Hepatocyte (in vitro differentiated cells): Measurements from ENCODE around the gene HLA-DOB. TPM values are rescaled to one million over a fixed set of nuclear protein-coding genes. Genes with fewer than 3 reads are reported as not detected.

Experiments
- DNase-seq: peaks from one replicate; pipeline ENCODE4 v3.0.0-alpha.2; 2016; ENCODE audit warnings: low spot score
- H2AFZ ChIP-seq: fragments of 200-600 bp; sonication (generic); 2 replicates; pipeline ENCODE4 v1.6.0; 2016; ENCODE audit warnings: antibody characterized with exemption, mild to moderate bottlenecking
- H3K27ac ChIP-seq: fragments of 200-600 bp; sonication (generic); 2 replicates; pipeline ENCODE4 v1.5.1; 2016; ENCODE audit warnings: mild to moderate bottlenecking
- H3K27me3 ChIP-seq: fragments of 200-600 bp; sonication (generic); 2 replicates; pipeline ENCODE4 v1.6.1; 2016
- H3K36me3 ChIP-seq: fragments of 200-600 bp; sonication (generic); replicated peaks from 2 replicates; pipeline ENCODE4 v1.5.1; 2016; ENCODE audit warnings: low read depth; ENCODE audit not compliant: insufficient read depth
- H3K4me1 ChIP-seq: fragments of 200-600 bp; sonication (generic); 2 replicates; pipeline ENCODE4 v1.5.1; 2016; ENCODE audit warnings: mild to moderate bottlenecking, moderate library complexity; ENCODE audit not compliant: insufficient read depth
- H3K4me2 ChIP-seq: fragments of 200-600 bp; sonication (generic); 2 replicates; pipeline ENCODE4 v1.6.0; 2016
- H3K4me3 ChIP-seq: fragments of 200-600 bp; sonication (generic); 2 replicates; pipeline ENCODE4 v1.5.1; 2016; ENCODE audit warnings: mild to moderate bottlenecking
- H3K79me2 ChIP-seq: fragments of 200-600 bp; sonication (generic); 2 replicates; pipeline ENCODE4 v1.6.0; 2017; ENCODE audit warnings: mild to moderate bottlenecking
- H3K9me2 ChIP-seq: fragments of 200-600 bp; sonication (generic); replicated peaks from 2 replicates; pipeline ENCODE4 v1.6.0; 2017; ENCODE audit warnings: mild to moderate bottlenecking; ENCODE audit not compliant: insufficient read depth
- H3K9me3 ChIP-seq: fragments of 200-600 bp; sonication (generic); 2 replicates; pipeline ENCODE4 v1.5.1; 2016; ENCODE audit warnings: low read depth, mild to moderate bottlenecking
- H4K20me1 ChIP-seq: fragments of 200-600 bp; sonication (generic); 2 replicates; pipeline ENCODE4 v1.6.0; 2016; ENCODE audit warnings: mild to moderate bottlenecking; ENCODE audit not compliant: insufficient read depth, poor library complexity, severe bottlenecking
- CTCF ChIP-seq: fragments of 200-600 bp; sonication (generic); IDR thresholded peaks from 2 replicates; pipeline ENCODE4 v1.5.1; 2016; ENCODE audit warnings: antibody characterized with exemption, mild to moderate bottlenecking; ENCODE audit not compliant: poor library complexity
- EZH2 ChIP-seq: fragments of 200-600 bp; sonication (generic); IDR thresholded peaks from 2 replicates; pipeline ENCODE4 v1.6.1; 2016; ENCODE audit warnings: antibody characterized with exemption, mild to moderate bottlenecking, borderline replicate concordance
- EZH2phosphoT487 ChIP-seq: fragments of 200-600 bp; sonication (generic); IDR thresholded peaks from one replicate; pipeline ENCODE4 v1.6.1; 2018; ENCODE audit warnings: antibody characterized with exemption, mild to moderate bottlenecking, low read depth, moderate library complexity; ENCODE audit not compliant: unreplicated experiment, severe bottlenecking
- WGBS: methylation state at CpG from one replicate; pipeline ENCODE4 v1.1.6; 2016; ENCODE audit warnings: low lambda C conversion rate; ENCODE audit errors: missing lambda C conversion rate; 5-methylcytosine and 5-hydroxymethylcytosine counted together
- polyA plus RNA-seq: library from polyadenylated mRNA; unstranded; fragments of >200 nt; fragmentation: Nextera tagmentation; extraction: Ambion mirVana; gene quantifications from 2 replicates; pipeline ENCODE4 v1.2.1, GENCODE V29; 2016
- total RNA-seq: library from RNA; depleted of rRNA; stranded (reverse); fragments of >200 nt; gene quantifications from 2 replicates; pipeline ENCODE4 v1.2.3, GENCODE V29; 2014

HLA-DOB gene
- total and polyA plus RNA-seq, 2 experiments from 2014 or later: 0.94 TPM; not detected in 1

- WGBS: 60% methylated on average over 3 of the region's 3 CpGs
- H3K27me3 ChIP-seq: peaks cover 44% of the 10 kb centered on the region
Observed at GRCh38 chr6:32799740-32800139, 17.1 kb downstream of the HLA-DOB start.

GRCh38 chr6:32799168-32799567 is 17.6 kb downstream of the HLA-DOB start:
- Histone ChIP-seq H3K4me3 (no peak overlapping the region), H3K27me3 (peaks cover 46% of the 10 kb centered on the region), H3K79me2 (no peaks in the 10 kb centered on the region), H3K36me3 (no peaks in the 10 kb centered on the region), H3K4me2 (no peak overlapping the region), H3K4me1 (no peaks in the 10 kb centered on the region), H3K27ac (no peak overlapping the region), H3K9me2 (no peaks in the 10 kb centered on the region), H3K9me3 (no peaks in the 10 kb centered on the region), H4K20me1 (no peaks in the 10 kb centered on the region), H2AFZ (no peak overlapping the region)
- 96% methylated on average over 3 of the region's 3 CpGs for WGBS
- no peak for TF ChIP-seq CTCF
- TF ChIP-seq EZH2phosphoT487: no peak
- no peak for TF ChIP-seq EZH2
- DNase-seq: no peak

More at GRCh38 chr6:32799740-32800139, 17.1 kb downstream of the HLA-DOB start:
- Histone ChIP-seq H4K20me1 (no peaks in the 10 kb centered on the region), H3K4me1 (no peaks in the 10 kb centered on the region), H3K9me2 (no peaks in the 10 kb centered on the region), H3K4me3 (no peak overlapping the region), H3K27ac (no peak overlapping the region), H3K79me2 (no peaks in the 10 kb centered on the region), H3K9me3 (no peaks in the 10 kb centered on the region), H3K36me3 (no peaks in the 10 kb centered on the region), H3K4me2 (no peak overlapping the region), H2AFZ (no peak overlapping the region)
- TF ChIP-seq CTCF: no peak
- no peak for DNase-seq

- Histone ChIP-seq H3K79me2 (no peaks in the 10 kb centered on the region), H3K4me2 (peak overlapping the region; percentile 78), H3K4me1 (no peaks in the 10 kb centered on the region), H3K9me3 (no peaks in the 10 kb centered on the region), H3K27ac (no peak overlapping the region), H3K36me3 (no peaks in the 10 kb centered on the region), H3K27me3 (peaks cover 42% of the 10 kb centered on the region), H3K9me2 (no peaks in the 10 kb centered on the region), H4K20me1 (no peaks in the 10 kb centered on the region), H3K4me3 (peak overlapping the region; percentile 22), H2AFZ (peak overlapping the region; percentile 58)
- 17% methylated on average over 30 of the region's 30 CpGs for WGBS
- TF ChIP-seq EZH2 (no peak), CTCF (peak; percentile 91), EZH2phosphoT487 (no peak)
- DNase-seq: peak; percentile 81
Observed at GRCh38 chr6:32796848-32797776, 19.7 kb downstream of the HLA-DOB start.
